HG03571 (cell line): ENCODE results near the gene SEMA3C.

Source experiments
- ATAC-seq: cut with Tn5 transposase; IDR thresholded peaks from one replicate; pipeline ENCODE4 v1.9.1; 2021; ENCODE audit not compliant: unreplicated experiment

The SEMA3C gene

DNA sequence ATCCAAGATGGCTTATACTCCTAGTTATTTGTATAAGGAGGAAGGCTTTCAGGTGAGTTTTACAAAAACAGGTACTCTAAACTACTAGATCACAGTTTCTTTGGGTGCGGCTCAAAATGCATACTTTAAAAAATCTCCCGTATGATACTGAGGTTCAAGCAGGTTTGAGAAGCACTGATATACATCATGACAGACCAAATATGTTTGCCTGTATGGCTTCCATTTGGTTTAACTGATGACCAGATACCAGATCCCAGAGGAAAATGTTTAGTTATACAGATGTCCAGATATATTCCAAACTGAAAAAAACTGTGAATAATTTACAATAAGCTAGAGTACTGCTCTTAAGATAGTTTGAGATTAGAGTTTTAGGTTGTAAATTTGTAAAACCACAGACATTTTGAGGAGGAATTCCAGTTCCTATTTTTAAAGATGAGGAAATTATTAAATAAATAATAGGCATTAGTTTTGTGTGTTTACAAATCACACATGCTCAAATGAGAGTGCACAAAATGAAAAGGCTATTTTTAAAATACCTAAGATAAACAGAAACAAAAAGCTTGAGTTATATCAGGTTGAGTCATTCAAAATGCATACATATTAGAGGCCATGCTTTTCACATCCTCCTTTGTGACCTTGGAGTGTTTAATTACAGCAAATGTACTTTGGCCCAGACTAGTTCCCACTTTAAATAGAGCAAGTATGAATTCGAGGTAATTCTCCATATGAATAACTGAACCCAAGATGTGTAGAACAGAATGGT, 60.5 kb downstream of the SEMA3C start:
- no peak for ATAC-seq

DNA sequence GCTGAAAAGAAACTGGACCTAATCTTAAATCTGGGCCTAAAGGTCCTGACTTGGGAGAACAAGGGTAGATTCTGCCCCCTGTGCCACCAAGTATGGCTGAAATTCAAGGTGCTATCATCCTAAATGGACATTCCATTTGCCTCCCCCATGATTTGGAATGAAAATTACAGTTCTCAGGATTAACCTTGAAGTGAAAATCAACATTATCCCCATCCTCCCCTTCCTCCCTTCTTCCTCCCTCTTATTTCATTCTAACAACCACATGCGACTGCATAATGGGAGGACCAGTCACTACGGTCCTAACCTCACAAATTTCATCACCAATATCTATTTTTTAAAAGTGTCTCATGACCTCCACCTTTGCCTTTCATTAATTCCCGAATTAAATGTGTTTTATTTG, 62.1 kb downstream of the SEMA3C start:
- ATAC-seq = no peak

DNA sequence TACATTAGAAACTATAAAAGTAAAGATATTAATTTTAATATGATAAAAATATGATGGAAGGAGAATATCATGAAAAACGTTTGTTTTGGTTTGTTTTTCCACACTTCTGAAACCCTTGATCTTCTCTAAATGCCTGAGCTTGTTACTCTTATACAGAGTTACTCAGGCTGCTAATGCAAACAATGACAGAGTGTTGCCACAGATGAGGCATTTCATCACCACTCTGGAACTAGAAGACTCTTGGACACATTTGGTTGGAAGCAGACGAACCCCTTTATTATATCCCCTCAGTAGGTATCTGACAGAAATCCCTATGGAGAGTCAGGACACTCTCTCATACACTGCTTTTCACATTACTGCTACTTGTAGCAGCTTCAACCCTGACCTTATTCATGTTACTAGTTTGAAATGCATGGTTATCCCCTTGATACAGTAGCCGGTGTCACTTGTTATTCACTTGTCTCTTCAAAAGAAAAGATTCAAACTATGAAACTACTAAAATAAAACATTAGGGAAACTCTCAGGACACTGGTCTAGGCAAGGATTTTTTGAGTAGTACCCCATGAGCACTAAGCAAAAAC, 66.9 kb downstream of the SEMA3C start:
- ATAC-seq = no peak

GRCh38 chr7:80848841-80849240, 70.0 kb downstream of the SEMA3C start:
- ATAC-seq = no peak

- ATAC-seq = no peak
Observed at GRCh38 chr7:80847895-80848294, 71.0 kb downstream of the SEMA3C start.

- no peak for ATAC-seq
Observed at GRCh38 chr7:80847027-80847426, 71.8 kb downstream of the SEMA3C start.

DNA sequence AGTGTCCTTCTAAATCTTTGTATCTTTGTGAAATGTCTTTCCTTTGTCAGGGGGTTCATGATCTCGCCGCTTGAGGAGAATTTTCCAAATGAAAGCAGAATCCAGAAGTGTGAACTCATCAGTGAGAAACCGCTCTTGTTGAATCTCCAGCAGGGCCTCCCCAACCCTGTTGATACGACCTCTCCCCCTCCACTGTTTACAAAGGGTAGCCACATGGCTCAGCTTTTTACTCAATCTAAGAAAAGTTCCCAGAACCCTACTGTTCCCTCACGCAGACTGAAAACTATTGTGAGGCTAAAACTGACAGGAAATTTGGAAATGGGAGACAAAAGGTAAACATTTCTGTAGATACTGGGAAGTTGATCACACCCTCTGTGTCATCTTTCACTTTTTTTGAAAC, 73.9 kb downstream of the SEMA3C start:
- no peak for ATAC-seq

DNA sequence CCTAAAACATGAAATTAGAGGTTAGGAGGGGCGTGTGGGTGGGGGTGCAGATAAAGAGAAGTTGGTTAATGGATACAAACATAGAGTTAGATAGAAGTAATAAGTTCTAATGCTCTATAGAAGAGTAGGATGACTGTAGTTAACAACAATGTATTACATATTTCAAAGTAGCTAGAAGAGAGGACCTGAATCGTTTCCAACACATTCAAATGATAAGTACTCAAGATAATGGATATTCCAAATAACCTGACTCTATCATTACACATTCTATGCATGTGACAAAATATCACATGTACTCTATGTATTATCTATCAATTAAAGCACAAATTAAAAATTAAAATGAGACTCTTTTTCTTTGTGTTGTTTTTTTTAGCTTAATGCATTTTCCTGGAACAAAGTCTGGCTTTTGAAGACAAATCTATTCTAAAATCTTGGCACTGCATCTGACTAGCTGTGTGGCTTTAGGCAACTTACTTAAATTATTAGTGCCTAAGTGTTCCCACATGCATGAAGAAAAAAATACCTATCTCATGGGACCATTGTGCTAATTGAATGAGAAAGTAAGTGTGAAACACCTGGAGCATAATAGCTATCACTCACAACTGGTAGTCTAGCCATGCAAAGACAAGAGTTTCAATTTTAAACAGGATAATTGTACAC, 75.7 kb downstream of the SEMA3C start:
- no peak for ATAC-seq

DNA sequence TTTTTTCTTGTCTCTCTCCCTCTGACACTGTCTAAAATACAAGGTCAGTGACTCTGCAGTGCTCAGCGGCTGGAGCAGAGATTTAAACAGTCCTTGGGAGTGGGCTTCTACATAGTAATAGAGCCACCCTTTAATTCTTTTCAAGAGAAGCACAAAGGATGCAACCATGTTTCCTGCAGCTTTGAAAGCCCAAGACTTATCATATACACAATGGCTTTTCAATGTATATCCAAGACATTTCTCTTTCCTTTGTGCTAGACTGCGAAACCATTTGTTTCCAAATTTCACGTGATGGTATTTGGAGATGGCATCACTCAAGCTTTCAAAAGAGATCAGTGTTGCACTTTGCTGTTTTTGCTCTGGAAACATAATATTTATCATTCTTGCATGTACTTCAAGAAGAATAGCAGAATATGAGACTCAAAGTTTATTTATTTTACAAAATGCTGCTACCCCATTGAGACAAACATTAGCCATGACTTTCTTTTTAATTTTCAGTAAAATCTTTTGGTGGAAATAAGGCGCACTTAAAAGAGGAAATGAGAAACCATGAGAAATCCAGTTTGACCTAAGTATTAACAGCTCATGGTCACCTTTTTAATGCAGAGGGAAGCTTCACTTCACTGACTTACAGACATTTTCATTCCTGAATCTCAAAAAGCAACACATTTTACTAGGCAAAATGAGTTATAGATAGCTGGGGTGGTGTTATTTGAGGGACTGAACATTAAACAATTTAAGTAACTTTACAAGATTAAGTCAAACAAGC, 76.6 kb downstream of the SEMA3C start:
- ATAC-seq = no peak

DNA sequence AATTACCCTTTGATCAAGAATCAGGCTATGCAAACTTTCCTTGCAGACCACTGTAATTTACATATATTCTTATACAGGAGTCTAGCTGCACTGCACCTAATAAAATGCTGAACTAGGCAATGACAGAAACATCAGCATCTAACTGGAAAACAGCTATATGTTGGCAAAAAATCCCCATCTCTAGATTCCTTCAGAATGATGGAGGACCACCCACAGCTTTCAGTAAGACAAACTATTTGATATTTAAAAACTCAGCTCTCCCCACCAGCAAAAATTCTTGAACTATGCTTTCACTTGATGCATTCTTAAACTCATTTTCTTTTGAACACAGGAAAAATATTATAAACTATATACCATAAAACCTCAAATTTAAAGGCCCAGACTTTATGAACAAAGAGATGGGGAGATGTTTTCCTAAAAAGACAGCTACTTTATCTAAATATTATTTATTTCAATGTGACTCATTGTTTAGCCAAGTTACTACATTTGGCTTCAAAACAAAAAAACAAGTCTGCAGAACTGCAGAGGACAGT, 77.4 kb downstream of the SEMA3C start:
- ATAC-seq = no peak

GRCh38 chr7:80840681-80841080, 78.2 kb downstream of the SEMA3C start:
- no peak for ATAC-seq

DNA sequence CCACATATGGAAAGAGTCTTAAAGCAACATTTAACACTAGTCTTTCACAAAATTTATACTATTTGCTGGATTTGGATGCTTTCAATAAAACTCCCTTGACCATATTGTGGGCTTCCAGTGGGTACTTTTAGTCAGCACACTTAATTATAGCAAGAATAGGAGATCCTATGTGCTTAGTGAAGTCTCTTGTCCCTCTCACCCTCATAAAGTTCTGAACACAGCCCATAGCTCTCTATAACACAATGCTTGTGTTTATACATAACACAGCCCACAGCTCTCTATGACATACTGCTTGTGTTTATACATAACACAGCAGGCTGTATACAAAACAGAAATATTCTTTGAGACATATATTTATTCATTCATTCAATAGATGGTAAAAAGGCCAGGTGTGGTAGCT, 79.0 kb downstream of the SEMA3C start:
- ATAC-seq = no peak

- no peak for ATAC-seq
Observed at GRCh38 chr7:80838643-80839042, 80.2 kb downstream of the SEMA3C start.

- no peak for ATAC-seq
Observed at GRCh38 chr7:80837345-80837744, 81.5 kb downstream of the SEMA3C start.

GRCh38 chr7:80835251-80835650, 83.6 kb downstream of the SEMA3C start:
- no peak for ATAC-seq

DNA sequence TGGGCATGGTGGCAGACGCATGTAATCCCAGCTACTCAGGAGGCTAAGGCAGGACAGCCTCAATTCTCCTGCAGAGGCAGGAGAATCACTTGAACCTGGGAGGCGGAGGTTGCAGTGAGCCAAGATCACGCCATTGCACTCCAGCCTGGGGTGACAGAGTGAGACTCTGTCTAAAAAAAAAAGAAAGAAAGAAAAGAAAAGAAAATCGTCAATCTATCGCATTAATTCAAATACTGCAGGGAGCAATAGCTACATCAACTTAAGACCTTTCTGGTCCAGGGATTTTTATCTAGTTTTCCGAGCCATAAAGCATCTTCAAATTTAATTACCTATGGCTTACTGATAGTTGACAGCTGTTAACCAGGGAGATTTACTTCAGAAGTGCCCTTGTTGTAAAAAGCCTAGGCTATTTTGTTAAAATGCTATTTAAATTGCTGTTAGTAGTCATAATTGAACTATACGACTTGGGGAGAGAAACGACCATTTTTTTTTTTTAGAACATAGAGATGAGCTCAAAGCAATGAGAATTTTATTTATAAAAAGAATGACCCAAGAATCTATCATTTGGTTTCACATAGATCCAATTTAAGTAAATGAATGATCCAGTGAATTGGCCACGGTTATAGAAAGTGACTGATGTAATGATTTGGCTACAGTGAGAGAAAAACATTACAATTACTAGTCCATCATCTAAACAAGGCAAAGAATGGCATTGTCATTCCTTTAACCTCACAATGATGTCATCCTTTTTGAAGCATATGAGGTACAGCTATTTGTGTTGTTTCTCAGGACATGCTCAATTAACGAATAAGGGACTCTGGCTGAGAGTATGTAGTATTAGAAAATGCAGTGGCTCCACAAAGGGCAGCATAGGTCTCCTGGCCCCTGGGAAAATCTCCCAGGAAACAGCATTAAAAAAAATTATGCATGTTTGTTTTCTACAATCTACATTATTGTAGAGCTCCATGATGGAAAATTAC, 85.3 kb downstream of the SEMA3C start:
- ATAC-seq = no peak

DNA sequence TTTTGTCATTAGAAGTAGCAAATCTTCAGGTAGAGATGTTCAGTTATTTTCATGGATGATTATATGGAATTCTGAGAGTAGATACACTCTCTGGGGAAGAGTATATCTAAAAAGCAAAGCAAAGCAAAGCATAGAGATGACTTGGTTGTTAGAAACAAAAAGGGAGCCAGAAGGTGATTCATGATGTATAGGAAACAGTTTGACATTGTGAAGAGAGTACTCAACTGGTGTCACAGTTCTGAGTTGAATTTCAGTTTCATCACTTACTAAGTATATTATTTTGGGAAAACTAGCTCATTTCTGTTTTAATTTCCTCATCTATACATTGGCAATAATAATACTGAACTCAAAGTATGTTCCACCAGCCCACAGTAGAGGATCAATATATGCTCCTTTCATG, 86.8 kb downstream of the SEMA3C start:
- no peak for ATAC-seq

DNA sequence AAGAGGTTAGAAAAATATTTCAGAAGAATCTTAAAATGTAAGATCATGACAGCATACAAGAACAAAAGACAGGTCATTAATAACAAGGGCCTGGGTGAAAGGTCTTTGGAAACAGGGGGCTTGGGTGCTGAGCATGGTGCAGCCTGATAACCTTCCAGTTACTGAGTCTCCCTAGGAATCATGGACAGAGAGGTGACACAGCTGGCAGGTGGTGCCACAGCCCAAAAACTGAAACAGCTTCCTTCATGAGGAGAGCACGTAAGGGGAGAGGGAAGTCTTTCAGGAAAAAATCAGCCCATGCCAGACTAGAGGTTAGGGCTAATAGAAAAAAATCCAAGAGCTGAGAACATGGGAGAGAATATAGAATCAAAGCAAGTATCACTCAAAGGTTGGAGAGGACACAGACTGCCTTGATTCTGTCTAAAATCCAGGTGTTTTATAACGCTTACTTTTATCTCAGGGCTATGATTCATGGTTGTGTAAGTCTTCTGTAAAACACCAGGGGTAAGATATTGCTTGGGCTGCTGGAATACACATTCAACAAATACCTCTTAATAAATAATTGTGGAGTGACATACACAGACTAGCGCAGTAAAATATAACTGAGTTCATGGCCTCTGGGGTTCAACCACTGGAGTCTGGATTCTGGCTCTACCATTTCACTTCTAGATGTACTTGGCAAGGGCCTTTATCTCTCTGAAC, 88.1 kb downstream of the SEMA3C start:
- ATAC-seq = no peak

- no peak for ATAC-seq
Observed at GRCh38 chr7:80830010-80830409, 88.8 kb downstream of the SEMA3C start.

GRCh38 chr7:80829527-80829926, 89.3 kb downstream of the SEMA3C start:
- no peak for ATAC-seq
